ENCODE measurements around the gene TTC16.
A peak's percentile ranks its signal among the peaks of the same experiment; 100 is the strongest.

TTC16 gene

GRCh38 chr9:127715470-127716337 lies at the start of gene TTC16, which contains the start of gene PTRH1:
TSS of gene TTC16 (plus strand) at chr9:127716079. CDS start at chr9:127716146, 67 bp downstream.
TSS of gene PTRH1 (minus strand) at chr9:127715663. CDS start at chr9:127715639, 24 bp downstream.
- peak; percentile 96 for DNase-seq

DNA sequence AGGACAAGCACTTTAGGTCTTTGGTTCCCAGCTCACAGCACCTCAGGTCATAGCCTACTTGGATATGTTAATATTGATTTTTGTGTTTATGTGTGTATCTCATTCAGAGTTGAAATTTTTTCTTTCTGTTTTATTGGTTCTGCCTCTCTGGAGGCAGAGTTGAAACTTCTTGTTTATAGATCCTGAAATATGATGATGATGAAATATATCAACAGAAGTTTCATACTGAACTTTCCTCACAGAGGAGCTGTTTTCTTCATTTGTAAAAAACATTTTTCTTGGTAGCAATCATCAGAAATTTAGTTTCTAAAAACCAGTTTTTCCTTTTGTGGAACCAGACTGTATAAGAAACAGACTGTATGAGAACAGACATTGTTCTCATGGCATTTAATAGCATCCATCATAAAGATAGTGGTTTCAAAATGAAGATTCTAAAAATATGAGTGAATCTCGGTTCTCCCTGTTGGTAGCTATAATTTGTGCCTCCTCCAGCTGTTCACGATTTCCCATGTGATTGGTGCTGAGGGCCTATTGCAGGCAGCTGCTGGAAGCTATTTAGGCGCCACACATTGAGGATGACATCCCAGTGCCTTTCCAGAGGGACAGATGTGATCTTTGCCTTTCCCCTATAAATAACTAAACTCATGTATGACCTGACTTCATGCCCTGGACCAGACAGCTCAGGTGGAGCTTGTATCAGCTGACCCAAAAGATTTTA lies 48.6 kb upstream of the TTC16 start:
- DNase-seq = no peak

GRCh38 chr9:127667906-127668305 lies 48.0 kb upstream of the TTC16 start:
- no peak for DNase-seq

GRCh38 chr9:127673234-127673633 lies 42.6 kb upstream of the TTC16 start:
- DNase-seq = no peak

DNA sequence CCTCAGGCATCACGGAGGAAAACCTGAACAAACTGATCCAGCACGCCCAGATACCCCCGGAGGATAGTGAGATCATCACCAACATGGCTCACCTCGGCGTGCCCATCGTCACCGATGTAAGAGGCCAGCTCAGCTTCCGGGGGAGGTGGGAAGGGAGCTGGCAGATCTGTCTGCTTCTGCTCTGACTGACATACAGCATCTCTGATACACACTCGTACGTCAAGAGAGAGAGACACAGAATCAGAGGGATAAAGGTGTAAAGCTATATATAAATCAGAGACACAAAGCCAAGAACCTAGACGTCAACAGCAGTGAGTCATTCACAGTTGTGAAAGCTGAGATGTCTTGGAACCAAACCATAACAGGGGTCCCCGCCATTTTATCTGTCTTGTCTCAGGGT lies 39.2 kb upstream of the TTC16 start:
- DNase-seq = no peak

DNA sequence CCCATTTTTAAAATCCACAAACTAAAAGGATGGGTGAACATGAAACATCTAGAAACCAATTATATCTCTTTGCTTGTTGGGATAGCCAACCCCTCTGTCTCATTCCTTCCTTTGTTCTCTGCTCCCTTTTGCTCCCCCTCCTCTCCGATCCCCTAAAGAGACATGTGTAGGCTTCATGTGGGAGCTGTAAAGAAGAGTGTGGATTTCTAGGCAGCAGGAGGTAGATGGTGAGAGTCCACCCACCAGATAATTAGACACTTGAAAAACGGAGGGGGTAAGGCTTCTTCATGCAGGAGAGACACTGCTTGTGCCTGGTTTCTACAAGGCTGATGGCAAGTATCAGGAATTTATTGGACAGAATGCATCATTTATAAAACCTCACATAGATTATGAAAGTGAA lies 36.4 kb upstream of the TTC16 start:
- no peak for DNase-seq

- DNase-seq = no peak
Measured at GRCh38 chr9:127680226-127680625, 35.7 kb upstream of the TTC16 start.

DNA sequence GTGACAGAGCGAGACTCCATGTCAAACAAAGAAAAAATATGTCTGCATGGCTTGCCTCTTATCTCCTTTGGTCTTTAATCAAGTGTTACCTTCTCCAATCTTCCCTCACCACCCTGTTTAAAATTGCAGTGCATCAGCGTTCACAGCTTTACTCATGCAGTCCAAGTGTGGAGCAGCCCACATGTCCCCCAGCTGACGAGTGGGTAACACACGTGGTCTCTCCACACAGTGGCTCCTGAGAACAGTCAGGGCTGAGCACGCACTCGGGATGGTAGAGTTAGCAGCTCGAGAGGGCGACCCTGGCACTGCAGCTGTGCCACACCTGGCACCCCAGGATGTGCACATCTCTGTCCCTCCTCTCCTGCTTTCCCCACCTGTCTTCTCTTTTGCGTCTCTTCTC lies 35.0 kb upstream of the TTC16 start:
- DNase-seq = no peak

DNA sequence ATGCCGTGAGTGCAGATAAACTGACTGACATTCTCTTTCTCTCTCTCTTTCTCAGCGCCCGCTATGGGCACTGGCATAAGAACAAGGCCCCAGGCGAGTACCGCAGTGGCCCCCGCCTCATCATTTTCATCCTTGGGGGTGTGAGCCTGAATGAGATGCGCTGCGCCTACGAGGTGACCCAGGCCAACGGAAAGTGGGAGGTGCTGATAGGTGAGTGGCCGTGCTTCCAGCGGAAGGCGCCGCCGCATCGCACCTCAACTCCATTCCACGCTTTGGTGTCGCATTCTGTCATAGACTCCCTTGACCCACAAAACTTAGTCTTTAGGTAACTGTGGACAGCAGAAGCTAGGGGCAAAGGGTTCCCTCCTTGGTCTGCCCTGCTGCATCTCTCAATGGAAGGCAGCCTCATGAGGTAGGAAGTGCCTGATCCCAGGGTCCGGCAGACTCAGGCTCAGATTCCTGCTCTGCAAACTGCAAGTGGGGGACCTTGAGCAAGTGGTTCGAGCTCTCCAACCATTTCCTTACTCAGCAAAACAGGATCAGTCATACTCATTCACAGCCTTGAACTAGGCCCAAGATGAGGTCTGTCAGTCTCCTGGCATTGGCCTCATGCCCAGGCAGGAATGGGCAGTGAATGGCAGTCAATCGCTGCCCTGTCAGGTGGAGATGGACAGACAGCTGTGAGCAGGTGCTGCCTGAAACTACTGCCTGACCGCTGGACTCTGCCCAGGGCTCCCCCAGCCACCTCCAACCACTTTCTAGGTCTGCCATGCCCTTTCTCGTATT lies 33.3 kb upstream of the TTC16 start:
- no peak for DNase-seq

GRCh38 chr9:127683723-127684122 lies 32.2 kb upstream of the TTC16 start:
- no peak for DNase-seq

DNA sequence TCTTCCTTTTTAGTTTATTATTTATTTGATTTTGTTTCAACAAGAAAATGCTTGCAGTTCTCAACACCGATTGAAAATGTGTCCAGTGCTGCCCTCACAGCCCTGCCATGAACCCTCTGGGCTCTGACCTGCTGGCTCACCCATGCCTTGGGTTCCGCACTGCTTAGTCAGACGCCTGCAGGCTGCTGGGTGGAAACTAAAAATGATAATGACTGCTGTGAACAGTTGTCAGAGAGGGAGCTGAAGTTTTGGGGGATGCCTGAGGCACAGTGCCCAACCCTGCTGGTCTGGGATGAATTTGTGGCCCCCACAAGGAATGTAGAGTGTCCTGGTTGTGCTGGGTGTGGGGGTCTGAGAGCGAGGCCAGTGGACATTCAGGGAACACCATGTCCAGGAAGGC lies 31.3 kb upstream of the TTC16 start:
- no peak for DNase-seq

DNA sequence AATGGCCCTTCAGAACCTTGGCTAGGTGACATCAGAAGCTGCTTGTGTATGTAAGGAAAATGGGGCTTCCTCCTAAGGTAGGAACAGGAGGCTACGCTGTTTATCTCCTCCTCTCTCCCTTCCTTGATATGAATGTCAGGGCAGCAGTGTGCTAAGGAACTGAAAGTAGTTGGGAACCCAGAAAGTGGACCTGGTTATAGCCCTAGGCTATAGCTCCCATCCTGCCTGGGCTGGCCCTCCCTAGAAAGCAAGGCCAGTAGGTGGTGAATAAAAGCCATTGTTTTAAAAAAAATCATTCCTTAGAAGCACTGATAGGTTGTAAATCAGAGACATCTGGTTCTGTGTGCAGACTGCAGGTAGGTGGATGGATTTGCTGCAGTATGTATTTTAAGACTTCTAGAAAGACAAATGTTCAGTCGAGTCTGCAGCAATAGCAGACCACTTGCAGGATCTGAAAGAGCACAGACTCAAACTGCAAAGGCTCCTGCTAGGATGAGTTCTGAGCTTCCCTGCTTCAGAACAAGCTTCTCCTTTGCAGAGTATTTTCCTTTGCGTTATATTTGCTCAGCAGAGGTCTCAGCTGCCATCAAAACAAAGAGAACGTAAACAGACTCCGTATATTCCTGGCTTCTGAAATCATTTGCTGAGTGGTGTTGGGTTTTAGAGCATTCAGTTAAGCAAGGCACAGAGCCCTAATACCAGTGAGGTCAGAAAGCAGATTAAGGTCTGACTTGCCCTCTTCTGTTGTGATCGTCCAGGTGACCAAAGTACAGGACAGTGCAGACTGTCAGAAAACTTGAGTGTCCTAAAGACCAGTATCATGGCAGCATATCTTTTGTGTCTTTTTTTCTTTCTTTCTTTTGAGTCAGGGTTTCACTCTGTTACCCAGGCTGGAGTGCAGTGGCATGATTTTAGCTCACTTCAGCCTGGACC lies 29.2 kb upstream of the TTC16 start:
- no peak for DNase-seq

- no peak for DNase-seq
Measured at GRCh38 chr9:127689329-127690000, 26.4 kb upstream of the TTC16 start.

- DNase-seq = no peak
Measured at GRCh38 chr9:127690735-127691134, 25.1 kb upstream of the TTC16 start.

DNA sequence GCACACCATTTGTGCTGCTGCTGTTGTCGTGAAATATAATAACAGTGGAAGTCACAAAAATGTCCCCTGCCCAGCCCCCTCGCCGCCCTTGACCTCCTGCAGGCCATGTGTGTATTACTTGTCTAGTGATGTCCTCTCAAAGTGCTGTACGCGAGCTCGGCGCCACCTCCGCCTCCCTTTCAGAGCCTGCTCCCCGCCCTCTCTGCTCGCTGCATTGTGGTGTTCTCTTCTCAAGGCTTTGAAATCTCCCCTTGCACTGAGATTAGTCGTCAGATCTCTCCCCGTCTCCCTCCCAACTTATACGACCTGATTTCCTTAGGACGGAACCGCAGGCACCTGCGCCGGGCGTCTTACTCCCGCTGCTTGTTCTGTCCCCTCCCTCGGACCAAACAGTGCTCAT lies 23.8 kb upstream of the TTC16 start:
- DNase-seq = no peak

- no peak for DNase-seq
Measured at GRCh38 chr9:127693143-127693542, 22.7 kb upstream of the TTC16 start.

DNA sequence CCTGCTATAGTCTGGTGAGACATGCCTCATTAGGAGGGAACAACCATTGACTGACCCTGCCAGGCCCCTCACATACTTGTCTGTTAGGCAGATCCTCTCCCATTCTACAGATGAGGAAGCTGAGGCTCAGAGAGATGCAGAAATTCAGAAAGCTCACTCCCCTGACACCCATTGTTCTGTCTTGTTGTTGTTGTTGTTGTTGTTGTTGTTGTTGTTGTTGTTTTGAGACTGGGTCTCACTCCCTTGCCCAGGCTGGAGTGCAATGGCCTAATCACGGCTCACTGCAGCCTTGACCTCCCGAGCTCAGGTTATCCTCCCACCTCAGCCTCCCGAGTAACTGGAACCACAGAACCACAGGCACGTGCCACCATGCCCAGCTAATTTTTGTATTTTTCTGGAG lies 22.2 kb upstream of the TTC16 start:
- DNase-seq = no peak

DNA sequence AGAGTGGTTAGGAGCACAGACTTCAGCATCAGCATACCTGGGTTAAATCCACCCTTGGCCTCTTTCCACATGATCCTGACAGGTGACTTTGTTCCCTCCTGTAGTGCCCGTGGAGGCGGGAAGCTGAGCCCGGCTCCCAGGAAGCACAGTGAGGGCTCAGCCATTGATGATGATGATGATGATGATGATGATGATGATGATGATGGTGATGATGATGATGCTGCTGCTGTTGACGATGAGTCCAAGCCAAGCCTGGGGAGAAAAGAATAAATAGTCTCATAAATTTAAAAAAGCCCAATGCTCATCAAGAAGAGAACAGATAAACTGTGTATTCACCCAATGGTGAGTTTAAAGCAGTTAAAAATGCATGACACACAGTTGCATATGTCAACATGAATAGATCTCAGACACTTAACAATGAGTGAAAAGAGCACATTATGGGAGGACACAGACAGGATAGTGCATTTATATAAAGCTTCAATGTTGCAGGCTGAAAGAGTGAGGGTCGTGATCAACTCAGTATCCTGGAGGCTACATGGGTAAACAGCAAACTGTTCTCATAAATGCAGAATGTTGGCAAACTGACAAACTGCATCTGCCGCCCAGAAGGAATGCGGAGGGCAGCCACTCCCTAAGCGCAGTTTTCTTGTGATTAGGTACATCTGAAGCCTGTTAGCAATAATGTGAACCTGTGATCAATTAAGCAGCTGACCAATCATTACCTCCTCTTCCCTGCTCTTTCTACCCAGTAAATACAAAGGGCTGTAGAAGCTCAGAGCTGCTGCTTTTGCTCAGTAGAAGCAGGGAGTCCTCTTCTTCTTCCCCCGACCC lies 20.8 kb upstream of the TTC16 start:
- DNase-seq = no peak

DNA sequence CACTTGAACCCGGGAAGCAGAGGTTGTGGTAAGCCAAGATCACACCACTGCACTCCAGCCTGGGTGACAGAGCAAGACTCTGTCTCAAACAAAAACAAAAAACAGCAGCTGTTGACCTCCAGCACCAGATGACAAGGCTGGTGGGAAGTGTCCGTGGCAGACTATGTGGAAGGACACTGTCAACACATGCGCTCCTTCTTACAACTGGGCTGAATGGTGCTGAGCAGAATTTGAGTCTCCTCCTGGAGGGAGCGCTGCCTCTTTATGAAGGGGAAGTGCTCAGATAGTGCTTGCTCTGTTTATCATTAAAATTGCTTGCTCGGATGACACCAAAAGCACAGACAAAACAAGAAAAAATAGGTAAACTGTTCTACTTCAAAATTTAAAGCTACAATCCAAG lies 18.3 kb upstream of the TTC16 start:
- no peak for DNase-seq

GRCh38 chr9:127698386-127698785 lies 17.5 kb upstream of the TTC16 start:
- DNase-seq = no peak
